Uterus (tissue), 4 donors: ENCODE data around the gene SOAT1. TPM values are rescaled to one million over a fixed set of nuclear protein-coding genes. Genes with fewer than 3 reads are reported as not detected.
A peak's percentile ranks its signal among the peaks of the same experiment; 100 is the strongest.

ENCODE experiments used
- DNase-seq, 2 donors: peaks; one replicate each; pipeline ENCODE4 v3.0.0-alpha.2; 2019 to 2020
- H3K27ac ChIP-seq, 2 donors: fragments of 200-600 bp; sonication (generic); 1 replicate in 1 of 2; 2 replicates in 1 of 2; pipeline ENCODE4 v1.5.1; 2016 to 2018
- H3K27me3 ChIP-seq, 2 donors: fragments of 200-600 bp; sonication (generic); one replicate each; pipeline ENCODE4 v1.5.1; 2018 to 2019; ENCODE audit warnings: control low read depth in 1 of 2
- H3K36me3 ChIP-seq, 2 donors: fragments of 200-600 bp; sonication (generic); one replicate each; pipeline ENCODE4 v1.5.1; 2019; ENCODE audit warnings: control low read depth in 1 of 2
- H3K4me1 ChIP-seq, 2 donors: fragments of 200-600 bp; sonication (generic); one replicate each; pipeline ENCODE4 v1.5.1; 2018 to 2019; ENCODE audit warnings: control low read depth in 1 of 2
- H3K4me3 ChIP-seq, 2 donors: fragments of 200-600 bp; sonication (generic); 1 replicate in 1 of 2; 2 replicates in 1 of 2; pipeline ENCODE4 v1.5.1; 2018 to 2019; ENCODE audit warnings: mild to moderate bottlenecking in 1 of 2
- H3K9me3 ChIP-seq, 2 donors: fragments of 200-600 bp; sonication (generic); one replicate each; pipeline ENCODE4 v1.5.1; 2019; ENCODE audit warnings: control low read depth in 1 of 2
- CTCF ChIP-seq, 4 experiments: fragments of 200-600 bp in 2 of 4; fragments of 450-650 bp in 2 of 4; sonication (generic) in 2 of 4; IDR thresholded peaks; one replicate each; pipeline ENCODE4 v1.5.1; 2016 to 2019; ENCODE audit warnings: antibody characterized with exemption in 4 of 4, mild to moderate bottlenecking in 2 of 4, moderate library complexity in 1 of 4
- POLR2A ChIP-seq, 2 donors: fragments of 450-650 bp; IDR thresholded peaks; one replicate each; pipeline ENCODE4 v1.6.1; 2016; ENCODE audit warnings: antibody characterized with exemption in 2 of 2, mild to moderate bottlenecking in 1 of 2, moderate library complexity in 1 of 2
- intact Hi-C: fragments of 100-400 bp; cut with DNase I; formaldehyde crosslinking; loops from one replicate; pipeline ENCODE4 v1.15.1; 2023; ENCODE audit warnings: low total_unique reads
- total RNA-seq, 4 donors: library from RNA; depleted of rRNA in 3 of 4; stranded (reverse); fragments of >200 nt in 3 of 4; gene quantifications; one replicate each; pipeline versions ENCODE4 v1.1.0 to v1.2.4, GENCODE V29; 2014 to 2023
- donor health status: DM: yes; HTN: yes; CAD: no.

The SOAT1 gene
- total RNA-seq, 4 donors from 2014 or later, result 4.9 to 34.6 (median 18.4) TPM

- H3K4me1 ChIP-seq, result no peaks in the 10 kb centered on the region
- DNase-seq, result no peak
- H3K4me3 ChIP-seq, result no peak overlapping the region
- no peaks in the 10 kb centered on the region for H3K36me3 ChIP-seq
- intact Hi-C loops, result no loop called here
- H3K9me3 ChIP-seq, result no peaks in the 10 kb centered on the region
- no peaks in the 10 kb centered on the region for H3K27me3 ChIP-seq
- no peak for TF ChIP-seq CTCF (IDR thresholded peaks at IDR 0.05)
- TF ChIP-seq POLR2A (IDR thresholded peaks at IDR 0.05), result no peak
- H3K27ac ChIP-seq, result no peak overlapping the region
Measured at GRCh38 chr1:179278920-179279319, 14.7 kb upstream of the SOAT1 start.

GRCh38 chr1:179283992-179284391, 9.6 kb upstream of the SOAT1 start:
- no peaks in the 10 kb centered on the region for H3K9me3 ChIP-seq
- no peak for DNase-seq
- no peaks in the 10 kb centered on the region for H3K36me3 ChIP-seq
- no peak for TF ChIP-seq CTCF (IDR thresholded peaks at IDR 0.05)
- TF ChIP-seq POLR2A (IDR thresholded peaks at IDR 0.05), result no peak
- H3K4me3 ChIP-seq, result no peak overlapping the region
- no peaks in the 10 kb centered on the region for H3K27me3 ChIP-seq
- no peak overlapping the region for H3K27ac ChIP-seq
- no peaks in the 10 kb centered on the region for H3K4me1 ChIP-seq
- intact Hi-C loops, result no loop called here

GRCh38 chr1:179287946-179288345, 5.7 kb upstream of the SOAT1 start:
- Histone ChIP-seq H3K4me1 (no peaks in the 10 kb centered on the region), H3K27ac (no peak overlapping the region), H3K27me3 (no peaks in the 10 kb centered on the region), H3K36me3 (no peaks in the 10 kb centered on the region), H3K9me3 (no peaks in the 10 kb centered on the region), H3K4me3 (no peak overlapping the region)
- no peak for DNase-seq
- intact Hi-C loops, result no loop called here
- TF ChIP-seq CTCF (IDR thresholded peaks at IDR 0.05), result no peak
- TF ChIP-seq POLR2A (IDR thresholded peaks at IDR 0.05), result no peak

- DNase-seq, result no peak
- intact Hi-C loops, result no loop called here
- H3K27ac ChIP-seq, result no peak overlapping the region
Measured at GRCh38 chr1:179288977-179289376, 4.6 kb upstream of the SOAT1 start.

GRCh38 chr1:179295164-179295755, 1.7 kb downstream of the SOAT1 start:
- Histone ChIP-seq H3K27me3 (no peaks in the 10 kb centered on the region), H3K4me3 (peak overlapping the region in 1 of 2 donors; percentile 76), H3K27ac (peak overlapping the region in 1 of 2 donors; percentile 94), H3K36me3 (no peaks in the 10 kb centered on the region), H3K9me3 (no peaks in the 10 kb centered on the region), H3K4me1 (peaks cover 0 to 11% of the 10 kb centered on the region in 2 donors)
- intact Hi-C loops, result no loop called here
- no peak for DNase-seq
- TF ChIP-seq CTCF (IDR thresholded peaks at IDR 0.05), result no peak
- TF ChIP-seq POLR2A (IDR thresholded peaks at IDR 0.05), result no peak

More at GRCh38 chr1:179288977-179289376, 4.6 kb upstream of the SOAT1 start:
- Histone ChIP-seq H3K9me3 (no peaks in the 10 kb centered on the region), H3K4me3 (no peak overlapping the region), H3K27me3 (no peaks in the 10 kb centered on the region), H3K36me3 (no peaks in the 10 kb centered on the region), H3K4me1 (no peaks in the 10 kb centered on the region)
- TF ChIP-seq CTCF (IDR thresholded peaks at IDR 0.05) (no peak), POLR2A (IDR thresholded peaks at IDR 0.05) (no peak)
